ENCODE data around the gene KANK4. TPM values are rescaled to one million over a fixed set of nuclear protein-coding genes. Genes with fewer than 3 reads are reported as not detected.

The KANK4 gene
- total and polyA plus RNA-seq, 2 of the 4 experiments (the other 2 are of a cell fraction), result not detected

- no peak overlapping the region for H2BK20ac ChIP-seq (ENCODE audit: low read depth, low read length)
- 60% methylated on average over 1 of the region's 12 CpGs; no CpG with 5 or more reads in 1 of the 2 experiments for WGBS, 2 experiments (ENCODE audit: extremely low coverage in 2 of 2, insufficient read length in 1 of 2)
These were observed 90.9 kb downstream of the KANK4 start for GRCh38 chr1:62228136-62228882.

More at GRCh38 chr1:62228136-62228882, 90.9 kb downstream of the KANK4 start:
- Histone ChIP-seq H3K9me1 (ENCODE audit: insufficient read depth, low read length) (no peaks in the 10 kb centered on the region), H3K27ac (ENCODE audit: insufficient read depth, low read length) (no peak overlapping the region), H4K8ac (ENCODE audit: low read depth in 2 of 2, low read length in 2 of 2) (no peak overlapping the region), H3K4me1 (ENCODE audit: control insufficient read depth, insufficient read depth, low read length) (no peaks in the 10 kb centered on the region), H3K14ac (replicated peaks; ENCODE audit: low read depth, low read length) (no peak overlapping the region), H3K23ac (ENCODE audit: low read depth, low read length) (no peak overlapping the region), H2AFZ (replicated peaks; ENCODE audit: low read length, poor library complexity) (no peak overlapping the region), H3K4me3 (ENCODE audit: insufficient read depth, low read depth, low read length) (no peak overlapping the region), H2AK9ac (replicated peaks; ENCODE audit: low read depth, low read length, poor library complexity) (no peak overlapping the region), H3K4me2 (ENCODE audit: low read depth, low read length) (no peak overlapping the region), H2BK5ac (ENCODE audit: low read depth, low read length, poor library complexity, severe bottlenecking) (no peak overlapping the region), H4K91ac (ENCODE audit: insufficient read depth, low read depth, low read length) (no peak overlapping the region), H4K5ac (ENCODE audit: low read depth, low read length) (no peak overlapping the region), H3K56ac (ENCODE audit: extremely low read depth, insufficient read depth, low read length) (no peak overlapping the region), H3K9ac (ENCODE audit: low read depth, low read length) (no peak overlapping the region), H2BK15ac (ENCODE audit: low read depth, low read length) (no peak overlapping the region), H2AK5ac (ENCODE audit: low read depth, low read length) (no peak overlapping the region), H3K36me3 (ENCODE audit: control insufficient read depth, insufficient read depth, low read length) (no peaks in the 10 kb centered on the region), H4K20me1 (ENCODE audit: insufficient read depth, low read length) (no peaks in the 10 kb centered on the region), H3K9me3 (ENCODE audit: control insufficient read depth, insufficient read depth, low read length) (peaks cover 17% of the 10 kb centered on the region), H3K79me1 (ENCODE audit: low read depth in 1 of 2, low read length in 2 of 2) (no peaks in the 10 kb centered on the region), H3K18ac (ENCODE audit: low read depth, low read length) (no peak overlapping the region), H3K27me3 (ENCODE audit: control insufficient read depth, insufficient read depth, low read length) (no peaks in the 10 kb centered on the region), H2BK120ac (ENCODE audit: low read depth, low read length) (no peak overlapping the region), H3K4ac (ENCODE audit: low read depth, low read length) (no peak overlapping the region)
- DNase-seq (no peak), ATAC-seq (ENCODE audit: low read depth) (no peak)
- dilution Hi-C loops (cut with HindIII; ENCODE audit: low sequenced_read_pairs, unreplicated experiment) (no loop called here), intact Hi-C loops (cut with micrococcal nuclease) (no loop called here), in situ Hi-C loops (cut with MboI; ENCODE audit: low sequenced_read_pairs) (no loop called here)
- no TSS peak for BruUV-seq (replicated peaks)
- no peak for TF ChIP-seq FOS (IDR thresholded peaks at IDR 0.05; ENCODE audit: low read depth, low read length)
- no peak for TF ChIP-seq SMC3 (IDR thresholded peaks at IDR 0.05; ENCODE audit: low read depth, low read length)
- TF ChIP-seq NFE2L2 (IDR thresholded peaks at IDR 0.05; ENCODE audit: low read depth, low read length), result no peak
- no peak for TF ChIP-seq ELK1 (IDR thresholded peaks at IDR 0.05; ENCODE audit: borderline replicate concordance, low read depth, low read length)
- TF ChIP-seq POLR2A (IDR thresholded peaks at IDR 0.05; ENCODE audit: low read depth, low read length), result no peak
- no peak for TF ChIP-seq BHLHE40 (IDR thresholded peaks at IDR 0.05; ENCODE audit: low read depth, low read length)
- no peak for TF ChIP-seq RAD21 (IDR thresholded peaks at IDR 0.05; ENCODE audit: low read length)
- TF ChIP-seq MXI1 (IDR thresholded peaks at IDR 0.05; ENCODE audit: borderline replicate concordance, low read depth, low read length), result no peak
- no peak for TF ChIP-seq MAZ (IDR thresholded peaks at IDR 0.05; ENCODE audit: borderline replicate concordance, low read depth, low read length)
- no peak for TF ChIP-seq RCOR1 (IDR thresholded peaks at IDR 0.05; ENCODE audit: insufficient replicate concordance, low read length)
- TF ChIP-seq CEBPB (IDR thresholded peaks at IDR 0.05; ENCODE audit: low read depth, low read length), result no peak
- no peak for TF ChIP-seq CHD1 (IDR thresholded peaks at IDR 0.05; ENCODE audit: low read depth, low read length)
- no peak for TF ChIP-seq MAFK (IDR thresholded peaks at IDR 0.05; ENCODE audit: low read depth, low read length)
- no peak for TF ChIP-seq USF2 (IDR thresholded peaks at IDR 0.05; ENCODE audit: low read depth, low read length)
- no peak for TF ChIP-seq RFX5 (IDR thresholded peaks at IDR 0.05; ENCODE audit: low read depth, low read length)
- no peak for TF ChIP-seq CTCF (conservative IDR thresholded peaks at IDR 0.05; ENCODE audit: low read depth, low read length)
- POLR2A ChIA-PET (ENCODE audit: unreplicated experiment), result no interaction called here
- CTCF ChIA-PET, result no interaction called here

Measured in IMR-90 (cell line).